Esophagus (tissue), 2 donors: ENCODE results near the gene DAPP1. TPM values are rescaled to one million over a fixed set of nuclear protein-coding genes. Genes with fewer than 3 reads are reported as not detected.
"Not testable (repeated sequence)": the region's sequence is repeated elsewhere in the genome, so short reads cannot be mapped to it uniquely, and the experiment has no call there.

Experiments
- H3K27ac ChIP-seq, 2 donors: one replicate each; pipeline ENCODE4 v1.5.1; 2013; ENCODE audit warnings: low read depth in 2 of 2, mild to moderate bottlenecking in 2 of 2, inconsistent platforms in 1 of 2, low read length in 1 of 2, moderate library complexity in 1 of 2
- H3K27me3 ChIP-seq, 2 donors: one replicate each; pipeline ENCODE4 v1.6.1; 2013; ENCODE audit warnings: low read length in 2 of 2, control low read depth in 1 of 2, mild to moderate bottlenecking in 1 of 2; ENCODE audit not compliant: insufficient read depth in 2 of 2, control insufficient read depth in 1 of 2
- H3K36me3 ChIP-seq, 2 donors: one replicate each; pipeline ENCODE4 v1.6.1; 2013; ENCODE audit warnings: low read length in 1 of 2; ENCODE audit not compliant: control insufficient read depth in 2 of 2, insufficient read depth in 2 of 2
- H3K4me1 ChIP-seq, 2 donors: one replicate each; pipeline ENCODE4 v1.6.1; 2013; ENCODE audit warnings: low read length in 1 of 2; ENCODE audit not compliant: control insufficient read depth in 2 of 2, insufficient read depth in 2 of 2
- H3K4me3 ChIP-seq, 2 donors: one replicate each; pipeline ENCODE4 v1.5.1; 2013; ENCODE audit warnings: low read length in 2 of 2, mild to moderate bottlenecking in 2 of 2, low read depth in 1 of 2, moderate library complexity in 1 of 2
- H3K9me3 ChIP-seq, 2 donors: one replicate each; pipeline ENCODE4 v1.6.1; 2013; ENCODE audit warnings: mild to moderate bottlenecking in 2 of 2, low read depth in 1 of 2, low read length in 1 of 2, moderate library complexity in 1 of 2; ENCODE audit not compliant: control insufficient read depth in 2 of 2, insufficient read depth in 1 of 2
- WGBS, 2 donors: extraction: QIAGEN DNeasy Blood & Tissue Kit; methylation state at CpG; one replicate each; pipeline ENCODE4 v1.1.7; 2013; 5-methylcytosine and 5-hydroxymethylcytosine counted together
- polyA plus RNA-seq, 2 donors: library from polyadenylated mRNA; stranded (reverse); fragments of 200-250 nt; gene quantifications; one replicate each; pipeline ENCODE4 v1.2.3, GENCODE V29; 2013
- donor health status: healthy with polysubstance abuse.
- donor health status: Bipolar disorder and iron deficiency.

The DAPP1 gene
- polyA plus RNA-seq = 10 to 100 TPM; 29.1 to 40.6 TPM

- no peaks in the 10 kb centered on the region for H3K9me3 ChIP-seq
- peak within 1 kb of the TSS; percentile 61 to 68 for H3K4me3 ChIP-seq
- no peaks in the 10 kb centered on the region for H3K36me3 ChIP-seq
- 40 to 60% methylated on average over 7 of the region's 7 CpGs for WGBS, 2 donors
- no peaks in the 10 kb centered on the region for H3K4me1 ChIP-seq
- H3K27ac ChIP-seq = peak within 1 kb of the TSS; percentile 93 to 99
- H3K27me3 ChIP-seq = no peaks in the 10 kb centered on the region
Measured at GRCh38 chr4:99816545-99817308, at the start of gene DAPP1. DAPP1 (plus strand) TSS chr4:99816827; CDS start chr4:99816914, 87 bp downstream.

GRCh38 chr4:99770842-99771241, 45.8 kb upstream of the DAPP1 start:
- H3K27ac ChIP-seq, H3K4me1 ChIP-seq, H3K9me3 ChIP-seq, H3K27me3 ChIP-seq, H3K4me3 ChIP-seq, H3K36me3 ChIP-seq: not testable (repeated sequence)
- 87 to 95% methylated on average over 5 to 7 of the region's 7 CpGs for WGBS, 2 donors

- Histone ChIP-seq H3K36me3 (no peaks in the 10 kb centered on the region), H3K27me3 (no peaks in the 10 kb centered on the region), H3K9me3 (no peaks in the 10 kb centered on the region), H3K4me1 (no peaks in the 10 kb centered on the region), H3K4me3 (no peak overlapping the region), H3K27ac (no peak overlapping the region)
- 86 to 92% methylated on average over 3 of the region's 3 CpGs for WGBS, 2 donors
Measured at GRCh38 chr4:99783940-99784339, 32.7 kb upstream of the DAPP1 start.

GRCh38 chr4:99784842-99785241, 31.8 kb upstream of the DAPP1 start:
- Histone ChIP-seq H3K27me3 (no peaks in the 10 kb centered on the region), H3K36me3 (no peaks in the 10 kb centered on the region), H3K9me3 (no peaks in the 10 kb centered on the region), H3K4me3 (no peak overlapping the region), H3K27ac (no peak overlapping the region), H3K4me1 (no peaks in the 10 kb centered on the region)
- WGBS, 2 donors = 84 to 88% methylated on average over 3 of the region's 3 CpGs

GRCh38 chr4:99790796-99791617, 25.6 kb upstream of the DAPP1 start:
- H3K36me3 ChIP-seq = no peaks in the 10 kb centered on the region
- peaks cover 0 to 3% of the 10 kb centered on the region in 2 donors for H3K4me1 ChIP-seq
- H3K9me3 ChIP-seq = no peaks in the 10 kb centered on the region
- H3K27ac ChIP-seq = peak overlapping the region; percentile 1 to 27
- H3K27me3 ChIP-seq = no peaks in the 10 kb centered on the region
- no peak overlapping the region for H3K4me3 ChIP-seq
- 27 to 37% methylated on average over 6 of the region's 6 CpGs for WGBS, 2 donors

- no peak overlapping the region for H3K27ac ChIP-seq
- no peaks in the 10 kb centered on the region for H3K9me3 ChIP-seq
- no peaks in the 10 kb centered on the region for H3K27me3 ChIP-seq
- no peak overlapping the region for H3K4me3 ChIP-seq
- H3K36me3 ChIP-seq = no peaks in the 10 kb centered on the region
- no peaks in the 10 kb centered on the region for H3K4me1 ChIP-seq
- 90% methylated on average over 1 of the region's 1 CpG for WGBS, 2 donors
Measured at GRCh38 chr4:99800332-99801004, 16.2 kb upstream of the DAPP1 start.

- WGBS, 2 donors = 81 to 86% methylated on average over 3 of the region's 3 CpGs
- Histone ChIP-seq H3K4me3 (no peak overlapping the region), H3K27ac (no peak overlapping the region), H3K36me3 (no peaks in the 10 kb centered on the region), H3K4me1 (no peaks in the 10 kb centered on the region), H3K27me3 (no peaks in the 10 kb centered on the region), H3K9me3 (no peaks in the 10 kb centered on the region)
Measured at GRCh38 chr4:99801005-99801699, 15.5 kb upstream of the DAPP1 start.

- 57 to 59% methylated on average over 4 of the region's 4 CpGs for WGBS, 2 donors
- Histone ChIP-seq H3K4me3 (no peak overlapping the region), H3K27ac (no peak overlapping the region), H3K36me3 (no peaks in the 10 kb centered on the region), H3K9me3 (no peaks in the 10 kb centered on the region), H3K4me1 (no peaks in the 10 kb centered on the region), H3K27me3 (no peaks in the 10 kb centered on the region)
Measured at GRCh38 chr4:99803566-99804101, 13.0 kb upstream of the DAPP1 start.

GRCh38 chr4:99806545-99806944, 10.1 kb upstream of the DAPP1 start:
- no peaks in the 10 kb centered on the region for H3K36me3 ChIP-seq
- 49 to 86% methylated on average over 4 of the region's 4 CpGs for WGBS, 2 donors
- no peak overlapping the region for H3K4me3 ChIP-seq
- no peaks in the 10 kb centered on the region for H3K4me1 ChIP-seq
- no peaks in the 10 kb centered on the region for H3K9me3 ChIP-seq
- no peak overlapping the region for H3K27ac ChIP-seq
- H3K27me3 ChIP-seq = no peaks in the 10 kb centered on the region
